ENCODE results near the gene ALAS1. TPM values are rescaled to one million over a fixed set of nuclear protein-coding genes. Genes with fewer than 3 reads are reported as not detected.

ALAS1 gene
- total RNA-seq, 1 experiment from 2014 or later = 69.5 TPM

DNA sequence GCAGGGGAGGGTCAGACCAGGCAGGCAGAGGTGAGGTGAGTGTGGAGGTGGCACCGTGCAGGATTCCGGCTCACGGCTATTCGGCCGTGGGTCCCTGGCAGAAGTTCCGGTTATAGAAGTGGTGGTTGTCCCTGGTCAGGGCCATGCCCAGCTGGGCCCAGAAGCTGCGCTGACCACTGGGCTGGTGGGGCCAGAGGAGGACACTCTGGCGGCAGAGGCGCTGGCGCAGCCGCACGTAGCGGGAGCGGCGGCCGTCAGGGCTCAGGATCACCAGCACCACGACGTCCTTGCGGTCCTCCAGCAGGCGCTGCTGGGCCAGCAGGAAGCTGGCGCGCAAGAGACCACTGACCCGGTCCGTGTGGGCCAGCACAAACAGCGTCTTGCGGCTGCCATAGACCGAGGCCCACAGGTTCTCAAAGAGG, 23.2 kb downstream of the ALAS1 start:
- no peak for DNase-seq
- no peak for ATAC-seq
- TF ChIP-seq EZH2phosphoT487 (IDR thresholded peaks at IDR 0.05; ENCODE audit: borderline replicate concordance, low read length) = no peak
- no peak for TF ChIP-seq EZH2 (IDR thresholded peaks at IDR 0.05; ENCODE audit: low read length, unreplicated experiment)
- no peak for TF ChIP-seq CTCF (conservative IDR thresholded peaks at IDR 0.05; ENCODE audit: low read depth, low read length)
- Histone ChIP-seq H3K9me3 (ENCODE audit: low read length) (no peaks in the 10 kb centered on the region), H4K20me1 (ENCODE audit: low read length) (no peaks in the 10 kb centered on the region), H3K4me1 (ENCODE audit: insufficient read depth, low read length) (peaks cover 43% of the 10 kb centered on the region), H3K36me3 (ENCODE audit: low read depth, low read length) (no peaks in the 10 kb centered on the region), H2AFZ (ENCODE audit: low read length) (no peak overlapping the region), H3K27me3 (ENCODE audit: low read length) (no peaks in the 10 kb centered on the region), H3K4me3 (ENCODE audit: low read length) (no peak overlapping the region), H3K9me2 (replicated peaks; ENCODE audit: low read length) (no peaks in the 10 kb centered on the region), H3K4me2 (ENCODE audit: low read length) (no peak overlapping the region), H3K27ac (ENCODE audit: low read length) (no peak overlapping the region), H3K79me2 (ENCODE audit: low read length) (no peaks in the 10 kb centered on the region), H3K9ac (ENCODE audit: low read length) (no peak overlapping the region), H3F3A (ENCODE audit: low read length, unreplicated experiment) (peaks cover 6% of the 10 kb centered on the region)
- intact Hi-C loops (cut with micrococcal nuclease) = loop anchor here (5.0 kb wide), 1 partner anchor 116 kb away; no protein-coding TSS in a partner anchor
- BruUV-seq (replicated peaks) = no TSS peak
- ChIA-PET POLR2A (ENCODE audit: unreplicated experiment) (interaction anchor here (0.6 kb wide), 1 partner anchor 66 kb away, joined by 3 read pairs; no protein-coding TSS in a partner anchor), CTCF (interaction anchor here (0.6 to 2.2 kb wide), 9 partner anchors 16 to 185 kb away, joined by 3 to 28 read pairs (median 3); partner anchors contain the start of gene POC1A)

DNA sequence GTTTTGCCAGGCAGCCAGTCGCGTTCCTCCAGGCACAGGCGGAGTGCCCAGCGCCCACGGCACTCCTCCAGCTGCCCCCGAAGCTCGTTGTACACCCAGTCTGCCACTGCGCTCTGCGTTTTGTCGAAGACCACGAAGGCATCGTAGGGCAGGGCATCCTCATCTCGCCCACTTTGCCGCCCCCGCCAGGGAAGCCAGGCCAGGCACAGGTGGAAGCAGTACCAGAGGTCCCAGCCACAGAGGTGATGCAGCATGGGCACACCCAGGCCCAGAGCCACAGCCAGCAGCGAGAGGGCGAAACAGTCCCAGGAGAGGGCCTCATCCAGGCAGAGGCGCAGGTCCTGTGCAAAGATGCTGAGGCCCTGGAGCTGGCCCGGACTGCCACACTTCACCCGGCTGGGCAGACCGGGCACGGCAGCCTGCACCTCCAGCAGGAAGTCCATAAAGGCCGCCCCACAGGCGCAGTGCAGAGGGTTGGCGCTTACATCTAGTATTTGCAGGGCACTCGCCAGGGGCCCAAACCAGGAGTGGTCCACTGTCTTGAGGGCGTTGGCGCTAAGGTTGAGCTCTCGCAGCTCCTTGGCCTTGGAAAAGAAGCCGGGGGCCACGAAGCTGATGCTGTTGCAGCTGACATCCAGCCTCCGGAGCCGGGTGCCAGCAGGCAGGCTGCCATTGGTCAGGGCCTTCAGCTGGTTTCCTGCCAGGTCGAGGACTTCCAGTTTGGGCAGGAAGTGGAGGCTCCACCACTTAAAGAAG, 23.8 kb downstream of the ALAS1 start:
- ChIA-PET CTCF (interaction anchor here (0.6 to 2.2 kb wide), 2 partner anchors 16 to 67 kb away, joined by 3 to 28 read pairs; partner anchors contain the start of gene POC1A), POLR2A (ENCODE audit: unreplicated experiment) (interaction anchor here (0.6 kb wide), 1 partner anchor 67 kb away, joined by 3 read pairs; no protein-coding TSS in a partner anchor)
- ATAC-seq = no peak
- DNase-seq = no peak
- peaks cover 6% of the 10 kb centered on the region for H3F3A ChIP-seq (ENCODE audit: low read length, unreplicated experiment)
- no peak overlapping the region for H2AFZ ChIP-seq (ENCODE audit: low read length)
- H3K79me2 ChIP-seq (ENCODE audit: low read length) = no peaks in the 10 kb centered on the region
- H3K9me3 ChIP-seq (ENCODE audit: low read length) = no peaks in the 10 kb centered on the region
- no peaks in the 10 kb centered on the region for H4K20me1 ChIP-seq (ENCODE audit: low read length)
- intact Hi-C loops (cut with micrococcal nuclease) = loop anchor here (5.0 kb wide), 1 partner anchor 116 kb away; no protein-coding TSS in a partner anchor
- no peak overlapping the region for H3K4me2 ChIP-seq (ENCODE audit: low read length)
- BruUV-seq (replicated peaks) = no TSS peak
- TF ChIP-seq EZH2 (IDR thresholded peaks at IDR 0.05; ENCODE audit: low read length, unreplicated experiment) (no peak), EZH2phosphoT487 (IDR thresholded peaks at IDR 0.05; ENCODE audit: borderline replicate concordance, low read length) (no peak), CTCF (conservative IDR thresholded peaks at IDR 0.05; ENCODE audit: low read depth, low read length) (no peak)
- no peaks in the 10 kb centered on the region for H3K27me3 ChIP-seq (ENCODE audit: low read length)
- H3K9me2 ChIP-seq (replicated peaks; ENCODE audit: low read length) = no peaks in the 10 kb centered on the region
- no peak overlapping the region for H3K4me3 ChIP-seq (ENCODE audit: low read length)
- no peak overlapping the region for H3K27ac ChIP-seq (ENCODE audit: low read length)
- no peak overlapping the region for H3K9ac ChIP-seq (ENCODE audit: low read length)
- H3K36me3 ChIP-seq (ENCODE audit: low read depth, low read length) = no peaks in the 10 kb centered on the region
- peaks cover 37% of the 10 kb centered on the region for H3K4me1 ChIP-seq (ENCODE audit: insufficient read depth, low read length)

Measured in PC-3 (cell line).